ENCODE results near the gene NUDT14. TPM values are rescaled to one million over a fixed set of nuclear protein-coding genes. Genes with fewer than 3 reads are reported as not detected.
A peak's percentile ranks its signal among the peaks of the same experiment; 100 is the strongest.

Gene NUDT14
- total RNA-seq, 4 donors from 2014 or later = 17.0 to 53.9 (median 32.6) TPM

DNA sequence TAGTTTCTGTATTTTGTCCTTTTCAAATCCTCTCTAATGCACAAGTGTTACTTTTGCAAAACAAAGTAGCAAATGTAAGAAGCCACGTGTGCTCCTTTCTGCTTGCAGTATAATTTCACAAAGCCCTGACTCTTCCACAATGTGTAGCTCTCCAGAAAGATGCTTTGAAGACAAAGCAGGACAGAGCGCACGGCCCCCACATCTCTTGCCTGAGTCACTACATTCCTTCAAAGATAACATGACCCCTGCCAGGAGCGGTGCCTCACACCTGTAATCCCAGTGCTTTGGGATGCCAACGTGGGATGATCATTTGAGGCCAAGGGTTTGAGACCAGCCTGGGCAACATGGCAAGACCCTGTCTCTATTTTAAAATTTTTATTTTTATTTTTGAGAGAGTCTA is 53.1 kb downstream of the NUDT14 start:
- Histone ChIP-seq H3K36me3 (no peaks in the 10 kb centered on the region), H3K4me3 (no peak overlapping the region), H3K4me1 (peaks cover 0 to 5% (median 0%) of the 10 kb centered on the region in 4 donors), H3K27me3 (no peaks in the 10 kb centered on the region), H3K27ac (no peak overlapping the region), H3K9me3 (peaks cover 6 to 7% of the 10 kb centered on the region in 2 donors)
- 67 to 72% methylated on average over 1 to 5 of the region's 5 CpGs for WGBS, 2 donors (ENCODE audit: low coverage in 1 of 2)
- TF ChIP-seq POLR2A (IDR thresholded peaks at IDR 0.05) (no peak), POLR2AphosphoS5 (IDR thresholded peaks at IDR 0.05) (no peak), EP300 (IDR thresholded peaks at IDR 0.05; ENCODE audit: low read depth) (no peak)
- TF ChIP-seq, protein P1, sequence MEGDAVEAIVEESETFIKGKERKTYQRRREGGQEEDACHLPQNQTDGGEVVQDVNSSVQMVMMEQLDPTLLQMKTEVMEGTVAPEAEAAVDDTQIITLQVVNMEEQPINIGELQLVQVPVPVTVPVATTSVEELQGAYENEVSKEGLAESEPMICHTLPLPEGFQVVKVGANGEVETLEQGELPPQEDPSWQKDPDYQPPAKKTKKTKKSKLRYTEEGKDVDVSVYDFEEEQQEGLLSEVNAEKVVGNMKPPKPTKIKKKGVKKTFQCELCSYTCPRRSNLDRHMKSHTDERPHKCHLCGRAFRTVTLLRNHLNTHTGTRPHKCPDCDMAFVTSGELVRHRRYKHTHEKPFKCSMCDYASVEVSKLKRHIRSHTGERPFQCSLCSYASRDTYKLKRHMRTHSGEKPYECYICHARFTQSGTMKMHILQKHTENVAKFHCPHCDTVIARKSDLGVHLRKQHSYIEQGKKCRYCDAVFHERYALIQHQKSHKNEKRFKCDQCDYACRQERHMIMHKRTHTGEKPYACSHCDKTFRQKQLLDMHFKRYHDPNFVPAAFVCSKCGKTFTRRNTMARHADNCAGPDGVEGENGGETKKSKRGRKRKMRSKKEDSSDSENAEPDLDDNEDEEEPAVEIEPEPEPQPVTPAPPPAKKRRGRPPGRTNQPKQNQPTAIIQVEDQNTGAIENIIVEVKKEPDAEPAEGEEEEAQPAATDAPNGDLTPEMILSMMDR (IDR thresholded peaks at IDR 0.05) = no peak
- no peak for DNase-seq
- in situ Hi-C loops (cut with MboI; ENCODE audit: low pct_ligation_motif_present in 1 of 4, low pct_unique_long_range_greater_than_20kb in 1 of 4, low sequenced_read_pairs in 3 of 4) = no loop called here
- intact Hi-C loops (cut with DNase I; ENCODE audit: low total_unique reads) = no loop called here

DNA sequence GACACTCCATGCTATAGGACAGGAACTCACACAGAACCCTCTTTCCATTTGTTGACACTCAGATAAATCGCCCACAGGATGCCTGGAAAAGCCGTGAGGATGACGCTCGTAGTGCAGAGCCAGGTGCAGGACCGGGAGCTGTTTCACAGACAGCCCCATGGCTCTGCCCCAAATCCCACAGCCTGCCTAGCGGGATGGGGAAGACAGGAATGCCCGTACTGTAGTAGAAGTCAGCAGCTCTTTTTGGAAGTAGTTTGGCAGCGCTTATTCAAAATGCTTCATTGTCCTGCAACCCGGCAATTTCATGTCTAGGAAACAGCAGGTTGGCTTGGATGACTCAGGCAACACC is 54.2 kb downstream of the NUDT14 start:
- intact Hi-C loops (cut with DNase I; ENCODE audit: low total_unique reads) (no loop called here), in situ Hi-C loops (cut with MboI; ENCODE audit: low pct_ligation_motif_present in 1 of 4, low pct_unique_long_range_greater_than_20kb in 1 of 4, low sequenced_read_pairs in 3 of 4) (no loop called here)
- 62 to 73% methylated on average over 2 to 9 of the region's 9 CpGs for WGBS, 2 donors (ENCODE audit: low coverage in 1 of 2)
- H3K4me3 ChIP-seq = no peak overlapping the region
- H3K4me1 ChIP-seq = peaks cover 0 to 5% (median 0%) of the 10 kb centered on the region in 4 donors
- TF ChIP-seq POLR2A (IDR thresholded peaks at IDR 0.05) (no peak), EP300 (IDR thresholded peaks at IDR 0.05; ENCODE audit: low read depth) (no peak), POLR2AphosphoS5 (IDR thresholded peaks at IDR 0.05) (no peak)
- TF ChIP-seq, protein P1 (IDR thresholded peaks at IDR 0.05) = no peak
- no peak for DNase-seq
- no peaks in the 10 kb centered on the region for H3K27me3 ChIP-seq
- H3K9me3 ChIP-seq = peaks cover 6 to 9% of the 10 kb centered on the region in 2 donors
- H3K36me3 ChIP-seq = no peaks in the 10 kb centered on the region
- H3K27ac ChIP-seq = no peak overlapping the region

DNA sequence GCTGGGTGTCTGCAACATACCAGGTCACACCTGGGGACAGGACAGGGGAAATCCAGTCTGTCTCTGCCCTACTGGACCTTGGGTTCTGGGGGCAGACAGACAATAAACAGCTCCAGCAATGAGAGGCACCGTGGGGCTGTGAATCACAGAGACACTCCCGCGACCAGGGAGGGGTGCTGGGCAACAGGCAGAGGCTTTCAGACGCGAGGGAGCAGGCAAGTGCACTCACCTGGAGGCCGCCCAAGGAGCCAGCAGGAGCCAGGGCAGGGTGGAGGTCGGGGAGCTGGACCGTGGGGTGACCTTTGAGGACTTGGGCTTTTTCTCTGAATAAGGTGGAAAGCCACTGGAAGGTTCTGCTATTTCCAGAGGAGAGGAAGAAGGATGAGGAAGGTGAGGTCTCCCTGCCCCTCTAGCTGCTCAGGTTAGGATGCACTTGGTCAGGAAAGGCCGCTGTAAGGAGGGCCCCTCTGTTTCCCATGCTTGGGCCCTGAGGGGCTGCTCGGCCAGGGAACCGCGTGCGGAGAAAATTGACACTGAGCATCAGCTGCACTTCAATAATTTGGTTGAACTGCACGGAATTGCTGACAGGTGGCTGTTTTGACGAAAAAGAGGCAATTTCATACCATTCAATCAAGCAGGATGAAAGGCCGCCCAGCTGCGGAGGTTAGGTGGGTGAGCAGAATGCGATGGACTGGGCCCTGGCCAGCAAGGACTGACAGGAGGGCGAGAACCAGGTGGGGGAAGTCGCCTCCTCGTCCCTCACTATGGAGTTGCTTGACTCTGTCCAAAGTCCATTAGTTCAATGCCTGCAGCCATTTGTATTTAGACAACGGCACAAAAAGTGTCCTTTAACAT is 54.8 kb downstream of the NUDT14 start:
- 73 to 74% methylated on average over 11 to 22 of the region's 22 CpGs for WGBS, 2 donors (ENCODE audit: low coverage in 1 of 2)
- Histone ChIP-seq H3K27me3 (no peaks in the 10 kb centered on the region), H3K4me1 (peaks cover 0 to 5% (median 0%) of the 10 kb centered on the region in 4 donors), H3K27ac (no peak overlapping the region), H3K4me3 (no peak overlapping the region), H3K36me3 (no peaks in the 10 kb centered on the region), H3K9me3 (peaks cover under 1 to 8% of the 10 kb centered on the region in 2 donors)
- TF ChIP-seq POLR2A (IDR thresholded peaks at IDR 0.05) (no peak), POLR2AphosphoS5 (IDR thresholded peaks at IDR 0.05) (no peak), EP300 (IDR thresholded peaks at IDR 0.05; ENCODE audit: low read depth) (no peak)
- TF ChIP-seq, protein P1 (IDR thresholded peaks at IDR 0.05) = no peak
- intact Hi-C loops (cut with DNase I; ENCODE audit: low total_unique reads) (no loop called here), in situ Hi-C loops (cut with MboI; ENCODE audit: low pct_ligation_motif_present in 1 of 4, low pct_unique_long_range_greater_than_20kb in 1 of 4, low sequenced_read_pairs in 3 of 4) (no loop called here)
- no peak for DNase-seq

DNA sequence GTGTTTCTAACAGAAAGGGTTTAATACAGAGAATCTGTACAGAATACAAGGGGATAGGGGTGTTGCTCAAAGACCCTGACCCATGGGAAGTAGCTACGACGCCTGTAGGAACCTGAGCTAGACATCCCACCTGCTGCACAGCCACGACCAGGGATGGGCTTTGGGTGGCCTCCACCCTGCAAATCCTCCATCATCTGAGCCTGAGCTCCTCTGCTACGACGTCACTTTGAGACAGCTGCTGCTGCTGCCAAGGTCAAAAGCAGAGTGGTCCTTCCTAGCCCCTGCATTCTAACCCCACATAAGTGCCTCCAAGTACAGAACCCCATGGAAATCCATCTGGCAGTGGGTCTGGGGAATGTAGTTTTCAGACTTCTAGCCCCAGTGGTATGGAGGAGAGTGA is 56.3 kb downstream of the NUDT14 start:
- Histone ChIP-seq H3K27me3 (no peaks in the 10 kb centered on the region), H3K27ac (peak overlapping the region in 2 of 4 donors; percentile 24 to 49), H3K9me3 (peaks cover 0 to 13% of the 10 kb centered on the region in 2 donors), H3K4me1 (peaks cover 0 to 5% (median 0%) of the 10 kb centered on the region in 4 donors), H3K36me3 (no peaks in the 10 kb centered on the region), H3K4me3 (no peak overlapping the region)
- TF ChIP-seq POLR2A (IDR thresholded peaks at IDR 0.05) (no peak), EP300 (IDR thresholded peaks at IDR 0.05; ENCODE audit: low read depth) (no peak), POLR2AphosphoS5 (IDR thresholded peaks at IDR 0.05) (no peak)
- TF ChIP-seq, protein P1 (IDR thresholded peaks at IDR 0.05) = no peak
- DNase-seq = no peak
- 59% methylated on average over 5 of the region's 5 CpGs; no CpG with 5 or more reads in 1 of the 2 donors for WGBS, 2 donors (ENCODE audit: low coverage in 1 of 2)
- in situ Hi-C loops (cut with MboI; ENCODE audit: low pct_ligation_motif_present in 1 of 4, low pct_unique_long_range_greater_than_20kb in 1 of 4, low sequenced_read_pairs in 3 of 4) = no loop called here
- intact Hi-C loops (cut with DNase I; ENCODE audit: low total_unique reads) = no loop called here

Data from transverse colon (tissue), 4 donors.